GM21619 (cell line): ENCODE measurements around the gene RNF220.
"Not testable (repeated sequence)": the region's sequence is repeated elsewhere in the genome, so short reads cannot be mapped to it uniquely, and the experiment has no call there.

Experiments
- ATAC-seq: cut with Tn5 transposase; IDR thresholded peaks from one replicate; pipeline ENCODE4 v1.9.1; 2021; ENCODE audit not compliant: unreplicated experiment

Gene RNF220

GRCh38 chr1:44648529-44649250, 243.6 kb downstream of the RNF220 start:
- no peak for ATAC-seq

GRCh38 chr1:44649788-44650158, 244.7 kb downstream of the RNF220 start:
- ATAC-seq: no peak

- ATAC-seq: no peak
Observed at GRCh38 chr1:44650159-44650831, 245.2 kb downstream of the RNF220 start.

GRCh38 chr1:44651069-44651468, 246.0 kb downstream of the RNF220 start:
- ATAC-seq: no peak

GRCh38 chr1:44652445-44653106, 247.5 kb downstream of the RNF220 start:
- ATAC-seq: no peak

- no peak for ATAC-seq
Observed at GRCh38 chr1:44653107-44653964, 248.3 kb downstream of the RNF220 start.

- no peak for ATAC-seq
Observed at GRCh38 chr1:44654621-44655187, 249.6 kb downstream of the RNF220 start.

GRCh38 chr1:44655609-44656008, 250.6 kb downstream of the RNF220 start:
- ATAC-seq: no peak

GRCh38 chr1:44659566-44659965, 254.5 kb downstream of the RNF220 start:
- no peak for ATAC-seq

- no peak for ATAC-seq
Observed at GRCh38 chr1:44660176-44660575, 255.1 kb downstream of the RNF220 start.

GRCh38 chr1:44661781-44662682, 257.0 kb downstream of the RNF220 start:
- no peak for ATAC-seq

GRCh38 chr1:44662683-44663030, 257.6 kb downstream of the RNF220 start:
- ATAC-seq: no peak

GRCh38 chr1:44663417-44663816, 258.4 kb downstream of the RNF220 start:
- ATAC-seq: no peak

GRCh38 chr1:44664730-44665370, 259.8 kb downstream of the RNF220 start:
- no peak for ATAC-seq

GRCh38 chr1:44666719-44667118, 261.7 kb downstream of the RNF220 start:
- ATAC-seq: not testable (repeated sequence)

- no peak for ATAC-seq
Observed at GRCh38 chr1:44670751-44671640, 265.9 kb downstream of the RNF220 start.

GRCh38 chr1:44672254-44672955, 267.4 kb downstream of the RNF220 start:
- ATAC-seq: no peak
